ENCODE data around the gene PSENEN.

Gene PSENEN

DNA sequence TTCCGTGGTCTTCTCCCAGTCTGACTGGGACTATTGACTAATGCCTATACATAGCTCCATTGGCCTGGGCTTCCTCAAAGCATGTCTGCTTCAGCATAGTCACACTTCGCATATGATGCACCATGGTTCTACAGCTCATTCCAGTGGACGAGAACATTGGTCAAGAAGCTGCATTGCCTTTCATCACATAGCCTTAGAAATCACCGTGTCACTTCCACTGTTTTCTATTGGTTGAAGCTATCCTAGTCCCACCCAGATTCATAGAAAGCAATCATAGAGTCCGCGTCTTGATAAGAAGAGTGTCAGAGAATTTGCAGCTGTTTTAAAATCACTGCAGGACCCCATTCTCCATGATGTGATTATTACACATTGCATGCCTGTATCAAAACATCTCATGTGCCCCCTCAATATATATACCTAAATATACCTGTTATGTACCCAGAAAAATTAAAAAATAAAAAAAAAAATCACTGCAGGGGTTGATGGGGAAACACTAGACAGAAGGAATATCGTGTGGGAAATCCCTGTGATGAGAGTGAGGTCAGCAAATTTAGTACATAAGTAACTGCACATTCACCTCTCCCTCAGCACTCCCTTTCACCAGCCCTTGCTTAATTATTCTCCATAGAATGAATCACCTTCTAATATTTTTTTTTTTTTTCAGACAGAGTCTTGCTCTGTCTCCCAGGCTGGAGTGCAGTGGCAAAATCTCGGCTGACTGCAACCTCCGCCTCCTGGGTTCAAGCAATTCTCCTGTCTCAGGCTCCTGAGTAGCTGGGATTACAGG, 27.8 kb downstream of the PSENEN start:
- no peaks in the 10 kb centered on the region for H3K9me3 ChIP-seq (ENCODE audit: control insufficient read depth in 2 of 2, low read length in 2 of 2)

DNA sequence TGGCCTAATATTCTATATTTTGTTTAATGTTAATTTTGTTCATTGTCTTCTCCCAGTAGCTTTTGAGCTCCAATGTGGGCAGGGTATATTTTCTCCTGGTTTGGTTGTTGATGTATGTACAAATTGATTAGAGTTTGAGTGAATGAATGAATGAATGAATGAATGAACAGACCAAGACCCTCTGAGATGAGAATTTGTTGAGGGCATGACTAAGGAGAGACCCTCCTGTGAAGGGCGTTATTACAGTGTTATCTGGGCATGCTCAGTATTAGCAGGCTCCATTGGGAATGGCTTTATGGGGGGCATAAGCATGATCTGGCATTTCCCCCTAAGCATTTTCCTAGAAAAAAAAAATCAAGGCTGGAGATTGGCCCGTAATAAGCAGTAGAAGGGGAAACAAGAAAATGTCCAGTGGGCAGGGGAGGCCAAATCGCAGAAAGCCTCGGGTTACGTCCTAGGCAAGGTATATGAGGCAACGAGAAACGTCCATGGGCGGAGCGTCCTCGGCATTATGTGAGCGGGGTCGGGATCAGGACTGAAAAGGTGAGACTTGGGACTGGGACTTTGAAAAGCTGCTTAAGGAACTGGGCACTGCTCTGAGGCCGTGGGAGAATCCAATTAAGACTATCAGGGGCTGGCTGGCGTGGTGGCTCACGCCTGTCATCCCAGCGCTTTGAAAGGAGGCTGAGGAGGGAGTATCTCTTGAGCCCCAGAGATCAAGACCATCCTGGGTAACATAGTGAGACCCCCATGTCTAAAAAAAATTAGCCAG, 29.0 kb downstream of the PSENEN start:
- Histone ChIP-seq H3K4me3 (ENCODE audit: low read length in 2 of 2) (peak overlapping the region; percentile 56 to 68), H3K9ac (ENCODE audit: low read depth in 1 of 2, low read length in 2 of 2) (no peak overlapping the region), H3K36me3 (ENCODE audit: control insufficient read depth in 2 of 2, insufficient read depth in 2 of 2, low read length in 2 of 2) (peaks cover 0 to 4% of the 10 kb centered on the region in 2 donors), H3K9me3 (ENCODE audit: control insufficient read depth in 2 of 2, low read length in 2 of 2) (no peaks in the 10 kb centered on the region), H3K27me3 (ENCODE audit: control insufficient read depth in 2 of 2, insufficient read depth in 2 of 2, low read length in 2 of 2) (no peaks in the 10 kb centered on the region), H3K27ac (ENCODE audit: low read depth in 2 of 2, low read length in 2 of 2) (no peak overlapping the region), H3K4me1 (ENCODE audit: control insufficient read depth in 2 of 2, insufficient read depth in 2 of 2, low read length in 2 of 2) (peaks cover 4 to 7% of the 10 kb centered on the region in 2 donors)

More for the DNA sequence above, 27.8 kb downstream of the PSENEN start:
- H3K4me3 ChIP-seq (ENCODE audit: low read length in 2 of 2), result no peak overlapping the region
- H3K27ac ChIP-seq (ENCODE audit: low read depth in 2 of 2, low read length in 2 of 2), result no peak overlapping the region
- H3K4me1 ChIP-seq (ENCODE audit: control insufficient read depth in 2 of 2, insufficient read depth in 2 of 2, low read length in 2 of 2), result peaks cover 4 to 7% of the 10 kb centered on the region in 2 donors
- H3K9ac ChIP-seq (ENCODE audit: low read depth in 1 of 2, low read length in 2 of 2), result no peak overlapping the region
- H3K36me3 ChIP-seq (ENCODE audit: control insufficient read depth in 2 of 2, insufficient read depth in 2 of 2, low read length in 2 of 2), result peaks cover 0 to 3% of the 10 kb centered on the region in 2 donors
- H3K27me3 ChIP-seq (ENCODE audit: control insufficient read depth in 2 of 2, insufficient read depth in 2 of 2, low read length in 2 of 2), result no peaks in the 10 kb centered on the region

- H3K4me3 ChIP-seq (ENCODE audit: low read length in 2 of 2), result peak overlapping the region; percentile 56 to 68
- peaks cover 0 to 4% of the 10 kb centered on the region in 2 donors for H3K36me3 ChIP-seq (ENCODE audit: control insufficient read depth in 2 of 2, insufficient read depth in 2 of 2, low read length in 2 of 2)
- no peak overlapping the region for H3K27ac ChIP-seq (ENCODE audit: low read depth in 2 of 2, low read length in 2 of 2)
- no peak overlapping the region for H3K9ac ChIP-seq (ENCODE audit: low read depth in 1 of 2, low read length in 2 of 2)
- no peaks in the 10 kb centered on the region for H3K9me3 ChIP-seq (ENCODE audit: control insufficient read depth in 2 of 2, low read length in 2 of 2)
- H3K4me1 ChIP-seq (ENCODE audit: control insufficient read depth in 2 of 2, insufficient read depth in 2 of 2, low read length in 2 of 2), result peaks cover 4 to 7% of the 10 kb centered on the region in 2 donors
- H3K27me3 ChIP-seq (ENCODE audit: control insufficient read depth in 2 of 2, insufficient read depth in 2 of 2, low read length in 2 of 2), result no peaks in the 10 kb centered on the region
These were observed 29.5 kb downstream of the PSENEN start for GRCh38 chr19:35775046-35775297.

DNA sequence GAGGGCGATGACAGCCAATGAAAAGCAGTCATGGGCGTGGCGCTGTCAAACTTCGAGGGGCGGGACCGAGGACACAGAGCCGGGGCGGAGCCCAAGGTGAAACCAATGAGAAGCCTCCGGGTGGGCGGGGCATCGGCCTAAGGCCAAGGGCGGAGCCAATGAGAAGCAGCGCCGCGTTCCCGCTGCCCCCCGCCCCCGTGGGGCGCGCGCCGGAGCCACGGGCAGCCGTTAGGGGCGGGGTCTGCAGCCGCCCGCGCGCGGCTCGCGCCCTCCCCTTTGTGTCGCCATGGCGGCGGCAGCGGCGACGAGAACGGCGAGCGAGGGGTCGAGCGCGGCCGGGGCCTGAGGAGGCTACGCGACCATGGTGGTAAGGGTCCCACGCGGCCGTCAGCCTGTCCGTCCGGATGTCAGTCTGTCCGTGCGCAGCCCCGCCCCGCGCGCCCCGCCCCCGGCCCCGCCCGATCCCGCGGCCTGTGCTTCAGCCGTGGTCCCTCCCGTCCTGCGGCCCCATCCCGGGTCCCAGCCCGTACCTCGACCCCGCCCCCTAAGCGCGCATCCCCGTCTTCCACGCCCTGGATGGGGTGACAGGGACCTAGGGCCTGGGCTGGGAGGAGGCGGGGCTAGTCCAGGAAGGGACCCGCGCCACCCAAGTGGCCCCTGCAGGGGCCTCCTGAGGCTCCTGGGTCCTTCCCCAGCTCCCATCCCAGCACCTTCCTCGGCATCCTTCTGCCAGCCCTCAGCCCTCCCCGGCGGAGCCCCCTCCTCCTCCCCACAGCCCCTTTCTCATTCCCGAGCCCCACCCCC, 30.0 kb downstream of the PSENEN start, which contains the start of gene ARHGAP33:
Gene ARHGAP33, plus strand, starts transcription at position 267 of the 804 bp plus-strand sequence. Its CDS starts 95 bp downstream, at position 362.
- Histone ChIP-seq H3K9me3 (ENCODE audit: control insufficient read depth in 2 of 2, low read length in 2 of 2) (no peaks in the 10 kb centered on the region), H3K4me1 (ENCODE audit: control insufficient read depth in 2 of 2, insufficient read depth in 2 of 2, low read length in 2 of 2) (peaks cover 4 to 7% of the 10 kb centered on the region in 2 donors), H3K9ac (ENCODE audit: low read depth in 1 of 2, low read length in 2 of 2) (peak within 1 kb of the TSS; percentile 51 to 52), H3K36me3 (ENCODE audit: control insufficient read depth in 2 of 2, insufficient read depth in 2 of 2, low read length in 2 of 2) (peaks cover 0 to 4% of the 10 kb centered on the region in 2 donors), H3K27me3 (ENCODE audit: control insufficient read depth in 2 of 2, insufficient read depth in 2 of 2, low read length in 2 of 2) (no peaks in the 10 kb centered on the region), H3K27ac (ENCODE audit: low read depth in 2 of 2, low read length in 2 of 2) (no peak within 1 kb of the TSS), H3K4me3 (ENCODE audit: low read length in 2 of 2) (peak within 1 kb of the TSS; percentile 56 to 68)

- H3K9ac ChIP-seq (ENCODE audit: low read depth in 1 of 2, low read length in 2 of 2), result peak overlapping the region; percentile 7 to 52
- no peaks in the 10 kb centered on the region for H3K9me3 ChIP-seq (ENCODE audit: control insufficient read depth in 2 of 2, low read length in 2 of 2)
- H3K36me3 ChIP-seq (ENCODE audit: control insufficient read depth in 2 of 2, insufficient read depth in 2 of 2, low read length in 2 of 2), result peaks cover 0 to 4% of the 10 kb centered on the region in 2 donors
- H3K4me3 ChIP-seq (ENCODE audit: low read length in 2 of 2), result peak overlapping the region in 1 of 2 donors; percentile 56
- H3K27ac ChIP-seq (ENCODE audit: low read depth in 2 of 2, low read length in 2 of 2), result no peak overlapping the region
- H3K27me3 ChIP-seq (ENCODE audit: control insufficient read depth in 2 of 2, insufficient read depth in 2 of 2, low read length in 2 of 2), result no peaks in the 10 kb centered on the region
- H3K4me1 ChIP-seq (ENCODE audit: control insufficient read depth in 2 of 2, insufficient read depth in 2 of 2, low read length in 2 of 2), result peaks cover 4 to 7% of the 10 kb centered on the region in 2 donors
These were observed 30.8 kb downstream of the PSENEN start for GRCh38 chr19:35776102-35776788.

GRCh38 chr19:35777086-35777841, 31.8 kb downstream of the PSENEN start:
- Histone ChIP-seq H3K4me3 (ENCODE audit: low read length in 2 of 2) (no peak overlapping the region), H3K9ac (ENCODE audit: low read depth in 1 of 2, low read length in 2 of 2) (no peak overlapping the region), H3K4me1 (ENCODE audit: control insufficient read depth in 2 of 2, insufficient read depth in 2 of 2, low read length in 2 of 2) (peaks cover 4 to 7% of the 10 kb centered on the region in 2 donors), H3K27ac (ENCODE audit: low read depth in 2 of 2, low read length in 2 of 2) (no peak overlapping the region), H3K27me3 (ENCODE audit: control insufficient read depth in 2 of 2, insufficient read depth in 2 of 2, low read length in 2 of 2) (no peaks in the 10 kb centered on the region), H3K36me3 (ENCODE audit: control insufficient read depth in 2 of 2, insufficient read depth in 2 of 2, low read length in 2 of 2) (peaks cover 3 to 4% of the 10 kb centered on the region in 2 donors), H3K9me3 (ENCODE audit: control insufficient read depth in 2 of 2, low read length in 2 of 2) (no peaks in the 10 kb centered on the region)

DNA sequence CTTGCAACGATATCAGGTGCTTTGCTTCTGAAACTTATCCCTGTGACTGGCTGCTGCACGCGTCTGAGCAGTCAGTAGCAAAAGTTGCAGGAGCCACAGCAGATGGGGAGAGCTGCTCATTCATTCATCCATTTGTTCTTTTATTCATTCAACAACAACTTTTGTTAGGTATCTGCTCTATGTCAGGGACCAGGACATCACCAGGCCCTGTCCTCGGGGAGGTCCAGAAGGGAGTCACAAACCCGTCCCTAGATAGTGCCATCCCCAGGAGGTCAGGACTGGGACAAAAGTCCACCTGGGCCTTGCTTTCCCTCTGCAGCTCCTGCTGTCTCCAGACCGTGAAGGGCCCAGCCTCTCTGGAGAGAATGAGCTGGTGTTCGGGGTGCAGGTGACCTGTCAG, 32.5 kb downstream of the PSENEN start:
- Histone ChIP-seq H3K9ac (ENCODE audit: low read depth in 1 of 2, low read length in 2 of 2) (no peak overlapping the region), H3K27ac (ENCODE audit: low read depth in 2 of 2, low read length in 2 of 2) (no peak overlapping the region), H3K4me1 (ENCODE audit: control insufficient read depth in 2 of 2, insufficient read depth in 2 of 2, low read length in 2 of 2) (peaks cover 4 to 7% of the 10 kb centered on the region in 2 donors), H3K27me3 (ENCODE audit: control insufficient read depth in 2 of 2, insufficient read depth in 2 of 2, low read length in 2 of 2) (no peaks in the 10 kb centered on the region), H3K9me3 (ENCODE audit: control insufficient read depth in 2 of 2, low read length in 2 of 2) (no peaks in the 10 kb centered on the region), H3K36me3 (ENCODE audit: control insufficient read depth in 2 of 2, insufficient read depth in 2 of 2, low read length in 2 of 2) (peaks cover 3 to 4% of the 10 kb centered on the region in 2 donors), H3K4me3 (ENCODE audit: low read length in 2 of 2) (no peak overlapping the region)

- no peaks in the 10 kb centered on the region for H3K27me3 ChIP-seq (ENCODE audit: control insufficient read depth in 2 of 2, insufficient read depth in 2 of 2, low read length in 2 of 2)
- no peak overlapping the region for H3K9ac ChIP-seq (ENCODE audit: low read depth in 1 of 2, low read length in 2 of 2)
- no peak overlapping the region for H3K4me3 ChIP-seq (ENCODE audit: low read length in 2 of 2)
- peaks cover 3 to 4% of the 10 kb centered on the region in 2 donors for H3K36me3 ChIP-seq (ENCODE audit: control insufficient read depth in 2 of 2, insufficient read depth in 2 of 2, low read length in 2 of 2)
- H3K4me1 ChIP-seq (ENCODE audit: control insufficient read depth in 2 of 2, insufficient read depth in 2 of 2, low read length in 2 of 2), result peaks cover 4 to 7% of the 10 kb centered on the region in 2 donors
- H3K27ac ChIP-seq (ENCODE audit: low read depth in 2 of 2, low read length in 2 of 2), result no peak overlapping the region
- no peaks in the 10 kb centered on the region for H3K9me3 ChIP-seq (ENCODE audit: control insufficient read depth in 2 of 2, low read length in 2 of 2)
These were observed 33.6 kb downstream of the PSENEN start for GRCh38 chr19:35779033-35779432.

DNA sequence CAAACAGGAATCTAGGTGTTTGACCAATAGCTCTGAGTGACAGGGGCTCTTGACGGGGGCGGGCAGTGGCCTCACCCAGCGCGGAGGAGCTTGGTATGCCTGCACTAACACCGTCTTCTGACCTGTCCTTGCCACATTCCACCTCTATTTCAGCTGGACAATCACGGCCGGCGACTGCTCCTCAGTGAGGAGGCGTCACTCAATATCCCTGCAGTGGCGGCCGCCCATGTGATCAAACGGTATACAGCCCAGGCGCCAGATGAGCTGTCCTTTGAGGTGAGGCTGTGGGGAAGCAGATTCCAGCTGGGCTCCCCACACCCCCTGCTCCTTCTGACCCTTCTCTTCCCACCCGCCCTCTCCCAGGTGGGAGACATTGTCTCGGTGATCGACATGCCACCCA, 34.6 kb downstream of the PSENEN start:
- peaks cover 3 to 4% of the 10 kb centered on the region in 2 donors for H3K36me3 ChIP-seq (ENCODE audit: control insufficient read depth in 2 of 2, insufficient read depth in 2 of 2, low read length in 2 of 2)
- no peak overlapping the region for H3K27ac ChIP-seq (ENCODE audit: low read depth in 2 of 2, low read length in 2 of 2)
- H3K27me3 ChIP-seq (ENCODE audit: control insufficient read depth in 2 of 2, insufficient read depth in 2 of 2, low read length in 2 of 2), result no peaks in the 10 kb centered on the region
- no peaks in the 10 kb centered on the region for H3K9me3 ChIP-seq (ENCODE audit: control insufficient read depth in 2 of 2, low read length in 2 of 2)
- peaks cover 0 to 3% of the 10 kb centered on the region in 2 donors for H3K4me1 ChIP-seq (ENCODE audit: control insufficient read depth in 2 of 2, insufficient read depth in 2 of 2, low read length in 2 of 2)
- no peak overlapping the region for H3K4me3 ChIP-seq (ENCODE audit: low read length in 2 of 2)
- H3K9ac ChIP-seq (ENCODE audit: low read depth in 1 of 2, low read length in 2 of 2), result no peak overlapping the region

All from mucosa of rectum (tissue), 2 donors.